Muscle layer of colon (tissue), 2 donors: Measurements from ENCODE around the gene MS4A10.
"Not testable (repeated sequence)": the region's sequence is repeated elsewhere in the genome, so short reads cannot be mapped to it uniquely, and the experiment has no call there.

ENCODE experiments used
- H3K27ac ChIP-seq: one replicate; pipeline ENCODE4 v1.7.0; 2013; ENCODE audit warnings: low read depth, mild to moderate bottlenecking, low read length, moderate library complexity
- H3K27me3 ChIP-seq, 2 donors: one replicate each; pipeline ENCODE4 v1.7.0; 2013; ENCODE audit warnings: low read length in 2 of 2, mild to moderate bottlenecking in 2 of 2; ENCODE audit not compliant: insufficient read depth in 2 of 2, control insufficient read depth in 1 of 2
- H3K36me3 ChIP-seq: one replicate; pipeline ENCODE4 v1.7.0; 2013; ENCODE audit warnings: mild to moderate bottlenecking, low read length; ENCODE audit not compliant: insufficient read depth
- H3K4me1 ChIP-seq: one replicate; pipeline ENCODE4 v1.7.0; 2013; ENCODE audit warnings: mild to moderate bottlenecking, low read length; ENCODE audit not compliant: insufficient read depth
- H3K4me3 ChIP-seq, 2 donors: one replicate each; pipeline ENCODE4 v1.7.0; 2013; ENCODE audit warnings: low read length in 2 of 2, low read depth in 1 of 2, mild to moderate bottlenecking in 1 of 2, moderate library complexity in 1 of 2
- H3K9ac ChIP-seq: one replicate; pipeline ENCODE4 v1.7.0; 2013; ENCODE audit warnings: low read length
- H3K9me3 ChIP-seq: one replicate; pipeline ENCODE4 v1.7.0; 2013; ENCODE audit warnings: mild to moderate bottlenecking, low read length
- donor health status: abdominal sarcoma.
- donor health status: Adenocarcinoma of cecum.

MS4A10 gene

DNA sequence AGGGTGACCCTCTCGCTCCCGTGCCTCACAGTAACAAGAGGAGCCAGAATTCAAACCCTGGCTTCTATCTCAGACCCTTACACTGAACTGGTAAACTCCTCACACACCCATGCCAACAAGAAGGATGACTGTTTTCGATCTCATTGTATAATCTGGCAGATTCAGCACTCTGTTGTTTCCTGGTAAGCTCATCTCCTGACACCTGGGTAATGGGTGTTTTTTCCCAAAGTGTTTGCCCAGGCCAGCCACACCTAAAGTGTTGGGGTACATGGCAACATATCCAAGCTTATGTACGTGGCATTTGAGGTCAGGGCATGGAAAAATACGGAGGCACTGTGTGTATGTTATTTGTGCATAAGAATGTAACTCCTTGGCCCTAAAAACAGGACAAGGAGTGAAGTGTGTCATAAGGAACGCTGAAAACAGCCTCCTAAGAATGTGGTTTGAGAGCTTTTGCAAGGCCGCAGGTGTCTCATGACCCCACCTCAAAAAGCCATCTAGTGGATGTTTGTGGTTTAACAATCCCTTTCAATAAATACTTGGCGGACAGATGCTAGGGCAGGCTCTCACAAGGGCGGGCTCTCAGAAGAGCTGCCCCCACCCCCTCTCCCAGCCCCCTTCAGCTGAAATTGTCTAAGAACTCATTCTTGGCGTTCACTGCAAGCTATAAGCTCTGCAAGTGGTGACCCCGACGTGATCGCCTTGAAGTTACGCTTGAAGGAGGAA is 28.7 kb upstream of the MS4A10 start, which contains the start of gene MS4A15:
MS4A15 (plus strand) TSS at position 561 of the 726 bp plus-strand sequence. CDS start 6,867 bp downstream, outside the sequence.
- H3K27me3 ChIP-seq, result peaks cover 0 to 4% of the 10 kb centered on the region in 2 donors
- no peaks in the 10 kb centered on the region for H3K9me3 ChIP-seq
- no peaks in the 10 kb centered on the region for H3K36me3 ChIP-seq
- no peak within 1 kb of the TSS for H3K27ac ChIP-seq
- H3K4me3 ChIP-seq, result no peak within 1 kb of the TSS
- no peaks in the 10 kb centered on the region for H3K4me1 ChIP-seq
- no peak within 1 kb of the TSS for H3K9ac ChIP-seq

DNA sequence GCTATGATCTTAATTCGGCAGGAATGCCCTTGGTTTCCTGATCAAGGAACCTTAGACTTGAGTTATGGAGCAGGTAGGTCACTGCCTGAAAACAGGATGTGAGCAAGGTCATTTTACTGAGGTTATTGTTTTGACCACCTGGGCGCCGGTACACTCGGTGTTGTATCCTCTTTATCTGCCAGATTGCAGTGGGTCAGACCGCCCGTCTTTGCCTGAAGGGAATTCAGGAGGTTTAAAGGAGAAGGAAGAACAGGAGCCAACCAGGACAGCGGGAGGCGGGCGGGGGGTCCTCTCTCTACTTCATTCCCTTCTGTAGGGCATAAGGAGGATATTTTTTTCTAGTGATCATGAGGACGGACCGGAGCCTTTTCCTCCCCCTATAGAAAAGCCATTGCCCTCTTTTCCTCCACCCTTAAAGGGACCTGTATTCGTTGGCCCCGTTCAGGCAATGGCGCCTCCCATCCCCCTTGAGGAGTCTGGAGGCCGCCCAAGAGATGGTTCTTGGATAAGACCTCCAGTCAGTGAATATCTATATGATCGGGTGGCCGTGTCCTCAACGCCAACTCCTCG is 27.8 kb upstream of the MS4A10 start:
- Histone ChIP-seq H3K4me3 (no peak overlapping the region), H3K27me3 (peaks cover 0 to 4% of the 10 kb centered on the region in 2 donors), H3K9ac (no peak overlapping the region), H3K36me3 (no peaks in the 10 kb centered on the region), H3K4me1 (no peaks in the 10 kb centered on the region), H3K27ac (no peak overlapping the region), H3K9me3 (no peaks in the 10 kb centered on the region)

DNA sequence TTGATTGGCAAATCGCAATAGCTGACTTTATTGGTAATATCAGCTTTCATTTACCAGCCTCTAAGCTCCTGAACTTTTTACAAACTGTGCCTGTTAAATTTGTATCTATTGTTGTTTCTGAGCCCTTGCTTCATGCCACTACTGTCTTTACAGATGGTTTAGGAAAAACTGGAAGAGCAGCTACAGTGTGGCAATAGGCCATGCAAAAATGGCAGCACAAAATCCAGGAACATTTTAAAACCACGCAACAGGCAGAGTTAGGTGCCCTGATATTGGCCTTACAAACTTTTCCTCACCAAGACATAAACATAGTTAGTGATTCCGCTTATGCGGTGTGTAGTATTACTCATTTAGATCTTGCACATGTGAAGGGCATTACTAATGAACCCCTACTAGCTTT is 26.5 kb upstream of the MS4A10 start:
- H3K36me3 ChIP-seq, result not testable (repeated sequence)

DNA sequence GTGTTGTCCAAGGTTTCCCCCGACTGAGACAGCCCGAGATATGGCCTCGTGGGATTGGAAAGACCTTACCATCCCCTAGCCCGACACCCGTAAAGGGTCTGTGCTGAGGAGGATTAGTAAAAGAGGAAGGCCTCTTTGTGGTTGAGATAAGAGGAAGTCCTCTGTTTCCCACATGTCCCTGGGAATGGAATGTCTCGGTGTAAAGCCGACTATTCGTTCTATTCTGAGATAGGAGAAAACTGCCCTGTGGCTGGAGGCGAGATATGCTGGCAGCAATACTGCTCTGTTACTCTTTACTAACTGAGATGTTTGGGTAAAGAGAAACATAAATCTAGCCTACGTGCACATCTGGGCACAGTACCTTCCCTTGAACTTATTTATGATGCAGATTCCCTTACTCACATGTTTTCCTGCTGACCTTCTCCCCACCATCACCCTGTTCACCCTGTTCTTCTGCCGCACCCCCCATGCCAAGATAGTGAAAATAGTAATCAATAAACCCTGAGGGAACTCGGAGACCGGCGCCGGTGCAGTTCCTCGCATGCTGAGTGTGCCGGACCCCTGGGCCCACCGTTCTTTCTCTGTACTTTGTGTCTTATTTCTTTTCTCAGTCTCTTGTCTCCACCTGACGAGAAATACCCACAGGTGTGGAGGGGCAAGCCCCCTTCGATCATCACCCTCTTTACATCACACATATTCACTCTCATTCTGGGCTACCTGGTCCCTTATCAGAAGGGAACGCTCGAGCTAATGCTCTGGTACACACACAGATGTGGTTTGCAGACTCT is 25.5 kb upstream of the MS4A10 start:
- not testable (repeated sequence) for H3K36me3 ChIP-seq, H3K27me3 ChIP-seq, H3K27ac ChIP-seq, H3K9me3 ChIP-seq, H3K9ac ChIP-seq, H3K4me3 ChIP-seq, H3K4me1 ChIP-seq

More for the DNA sequence above, 26.5 kb upstream of the MS4A10 start:
- H3K4me3 ChIP-seq, H3K27ac ChIP-seq, H3K9me3 ChIP-seq, H3K4me1 ChIP-seq, H3K9ac ChIP-seq, H3K27me3 ChIP-seq: not testable (repeated sequence)

DNA sequence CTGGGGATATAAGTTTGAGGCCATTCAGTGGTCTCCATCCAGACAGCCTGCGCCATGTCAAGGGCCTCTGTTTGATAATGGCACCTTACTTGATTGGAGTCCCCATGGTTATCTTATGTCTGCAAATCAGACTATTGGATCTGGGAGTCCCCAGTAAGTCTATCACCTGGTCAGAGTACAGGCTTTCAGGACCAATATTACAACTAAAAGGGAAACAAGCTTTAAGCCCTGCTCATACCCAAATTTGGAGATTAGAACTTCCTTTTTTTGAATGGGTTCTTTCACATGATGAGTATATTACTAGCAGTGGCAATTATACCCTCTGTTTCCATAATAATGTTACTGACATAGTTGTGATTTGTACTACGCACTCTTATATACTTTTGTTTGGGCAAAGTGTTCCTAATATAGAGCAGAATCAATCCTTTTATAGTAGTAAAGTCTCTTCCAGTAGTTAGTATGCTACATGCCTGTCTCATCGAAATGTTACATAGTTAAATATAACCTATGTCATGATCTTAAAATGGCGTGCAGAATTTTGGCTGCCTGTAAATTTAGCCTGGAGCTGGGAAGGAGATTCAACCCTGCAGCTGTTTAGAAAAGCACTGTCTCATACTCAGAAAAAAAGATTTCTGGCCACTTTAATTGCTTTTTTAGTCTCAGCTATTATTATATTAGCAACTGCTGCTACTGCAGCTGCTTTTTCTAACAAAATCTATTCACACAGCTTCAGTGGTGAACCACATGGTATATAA is 23.5 kb upstream of the MS4A10 start:
- Histone ChIP-seq H3K27me3 (peaks cover 0 to 2% of the 10 kb centered on the region in 2 donors), H3K27ac (no peak overlapping the region), H3K4me1 (no peaks in the 10 kb centered on the region), H3K36me3 (no peaks in the 10 kb centered on the region), H3K9me3 (no peaks in the 10 kb centered on the region), H3K9ac (no peak overlapping the region), H3K4me3 (no peak overlapping the region)

DNA sequence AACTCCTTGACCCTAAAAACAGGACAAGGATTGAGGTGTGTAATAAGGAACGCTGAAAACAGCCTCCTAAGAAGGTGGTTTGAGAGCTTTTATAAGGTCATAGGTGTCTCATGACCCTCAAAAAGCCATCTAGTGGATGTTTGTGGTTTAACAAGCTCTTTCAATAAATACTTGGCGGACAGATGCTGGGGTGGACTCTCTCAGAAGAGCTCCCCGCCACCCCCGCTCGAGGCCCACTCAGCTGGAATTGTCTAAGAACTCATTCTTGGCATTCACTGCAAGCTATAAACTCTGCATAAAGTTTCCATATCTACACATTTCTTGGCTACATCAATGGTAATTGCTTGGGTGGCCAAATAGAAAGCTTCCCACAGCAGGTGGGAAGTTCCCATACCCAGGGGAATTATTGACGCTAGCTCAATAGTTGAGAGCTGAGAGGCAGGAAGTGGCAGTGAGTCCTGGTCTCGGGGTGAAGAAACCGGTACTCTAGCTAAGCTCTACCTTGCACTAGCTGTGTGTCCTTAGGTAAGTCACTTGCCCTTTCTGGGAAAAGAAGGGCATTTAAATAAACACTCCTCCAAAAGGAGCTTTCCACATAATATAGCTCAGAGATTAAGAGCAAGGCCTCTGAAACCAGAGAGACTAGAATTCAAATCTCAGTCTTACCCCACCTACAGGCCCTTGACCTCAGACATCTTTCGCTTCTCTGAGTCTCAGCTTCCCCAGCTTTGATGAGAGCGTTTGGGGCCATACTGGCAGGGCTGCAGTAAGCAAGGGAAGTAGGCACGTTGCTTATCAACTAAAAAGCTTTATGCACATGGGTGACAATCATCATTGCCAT is 22.1 kb upstream of the MS4A10 start:
- H3K27me3 ChIP-seq, result peaks cover 0 to 5% of the 10 kb centered on the region in 2 donors

DNA sequence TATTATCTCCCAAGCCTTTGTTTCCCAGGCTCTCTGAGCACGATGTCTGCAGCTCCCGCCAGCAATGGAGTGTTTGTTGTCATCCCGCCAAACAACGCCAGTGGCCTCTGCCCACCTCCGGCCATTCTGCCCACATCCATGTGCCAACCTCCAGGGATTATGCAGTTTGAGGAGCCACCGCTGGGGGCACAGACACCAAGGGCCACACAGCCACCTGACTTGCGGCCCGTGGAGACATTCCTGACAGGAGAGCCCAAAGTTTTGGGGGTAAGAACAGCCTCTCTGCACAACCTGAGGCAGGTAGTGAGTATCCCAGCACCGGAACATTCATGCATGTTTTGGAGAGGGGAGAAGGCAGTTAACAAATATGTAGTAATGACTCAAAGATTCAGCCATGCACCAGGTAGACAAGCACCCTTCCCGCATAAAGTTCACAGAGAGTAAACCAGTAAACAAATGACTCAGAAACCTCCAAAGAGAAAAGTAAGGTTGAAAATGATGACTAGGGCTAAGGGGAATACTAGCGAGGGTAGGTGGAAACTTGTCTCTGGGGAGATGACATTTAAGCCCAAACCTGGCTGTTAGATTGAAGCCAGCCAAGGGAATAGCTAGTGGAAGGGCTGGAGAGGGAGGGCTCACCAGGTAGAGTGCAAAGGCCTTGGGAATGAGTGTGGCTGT is 21.3 kb upstream of the MS4A10 start:
- H3K9me3 ChIP-seq, result no peaks in the 10 kb centered on the region
- no peaks in the 10 kb centered on the region for H3K36me3 ChIP-seq
- no peak overlapping the region for H3K9ac ChIP-seq
- H3K4me1 ChIP-seq, result no peaks in the 10 kb centered on the region
- H3K4me3 ChIP-seq, result no peak overlapping the region
- H3K27ac ChIP-seq, result no peak overlapping the region
- peaks cover 0 to 5% of the 10 kb centered on the region in 2 donors for H3K27me3 ChIP-seq

More for the DNA sequence above, 22.1 kb upstream of the MS4A10 start:
- H3K4me3 ChIP-seq, result no peak overlapping the region
- no peaks in the 10 kb centered on the region for H3K9me3 ChIP-seq
- H3K27ac ChIP-seq, result no peak overlapping the region
- no peaks in the 10 kb centered on the region for H3K4me1 ChIP-seq
- no peaks in the 10 kb centered on the region for H3K36me3 ChIP-seq
- H3K9ac ChIP-seq, result no peak overlapping the region

DNA sequence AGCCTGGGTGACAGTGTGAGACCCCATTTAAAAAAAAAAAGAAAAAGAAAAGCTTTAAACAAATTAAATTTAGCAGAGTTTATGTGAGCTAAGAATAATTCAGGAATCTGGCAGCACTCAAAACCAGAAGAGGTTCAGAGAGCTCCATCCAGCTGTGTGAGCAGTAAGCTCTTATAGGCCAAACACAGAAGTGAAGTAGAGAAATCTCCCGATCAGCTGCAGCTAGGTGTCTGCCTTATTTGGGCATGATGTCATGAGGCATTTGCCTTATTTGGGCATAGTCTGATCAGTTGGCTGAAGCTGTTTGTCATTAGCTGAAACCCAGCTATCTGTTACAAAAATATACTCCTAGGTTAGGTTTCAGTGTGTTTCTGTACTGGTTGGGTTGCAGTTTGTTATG is 20.3 kb upstream of the MS4A10 start:
- H3K9me3 ChIP-seq, result no peaks in the 10 kb centered on the region
- H3K27me3 ChIP-seq, result peaks cover 0 to 5% of the 10 kb centered on the region in 2 donors
- H3K27ac ChIP-seq, result no peak overlapping the region
- H3K4me3 ChIP-seq, result no peak overlapping the region
- H3K9ac ChIP-seq, result no peak overlapping the region
- no peaks in the 10 kb centered on the region for H3K36me3 ChIP-seq
- no peaks in the 10 kb centered on the region for H3K4me1 ChIP-seq

DNA sequence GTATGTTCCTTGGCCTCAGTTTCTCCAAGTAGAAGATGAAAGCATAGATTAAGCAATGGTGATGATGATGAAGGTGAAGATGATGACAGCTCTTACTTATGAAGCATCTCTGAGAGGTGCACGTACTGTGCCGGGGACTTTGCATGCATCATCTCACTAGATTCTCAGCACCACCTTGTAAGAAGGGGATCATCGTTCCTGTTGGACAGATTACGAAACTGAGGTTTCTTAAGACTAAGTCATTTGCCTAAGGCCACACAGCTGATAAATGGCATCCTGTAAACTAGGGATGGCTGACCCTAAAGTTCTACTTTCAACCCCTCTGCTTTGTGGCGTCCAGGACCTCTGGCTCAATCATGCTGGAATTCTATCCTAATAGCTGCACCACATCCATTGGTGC is 19.8 kb upstream of the MS4A10 start:
- Histone ChIP-seq H3K4me3 (no peak overlapping the region), H3K27me3 (peaks cover 0 to 5% of the 10 kb centered on the region in 2 donors), H3K4me1 (no peaks in the 10 kb centered on the region), H3K36me3 (no peaks in the 10 kb centered on the region), H3K9ac (no peak overlapping the region), H3K9me3 (no peaks in the 10 kb centered on the region), H3K27ac (no peak overlapping the region)

DNA sequence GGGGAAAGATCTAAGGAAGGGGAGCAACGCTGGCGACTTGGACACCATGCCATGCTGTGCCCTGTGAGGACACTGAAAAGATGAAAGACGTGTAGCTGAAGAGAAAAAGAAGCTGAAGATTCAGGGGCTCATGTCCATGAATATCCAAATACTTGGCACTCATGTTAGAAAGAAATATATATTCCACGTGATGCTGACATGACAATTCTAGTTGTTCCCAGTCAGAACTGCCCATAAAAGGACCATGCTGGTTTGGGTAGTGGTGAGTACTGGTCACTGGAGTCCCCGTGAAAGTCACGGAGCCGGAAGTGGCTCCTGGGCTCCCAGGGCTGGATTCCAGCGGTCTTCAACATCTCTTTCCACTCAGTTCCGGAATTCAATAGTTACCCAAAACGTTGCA is 18.6 kb upstream of the MS4A10 start:
- no peak overlapping the region for H3K9ac ChIP-seq
- H3K4me1 ChIP-seq, result no peaks in the 10 kb centered on the region
- H3K9me3 ChIP-seq, result no peaks in the 10 kb centered on the region
- no peaks in the 10 kb centered on the region for H3K36me3 ChIP-seq
- H3K27me3 ChIP-seq, result peaks cover 0 to 5% of the 10 kb centered on the region in 2 donors
- H3K27ac ChIP-seq, result no peak overlapping the region
- no peak overlapping the region for H3K4me3 ChIP-seq
